CD8-positive, alpha-beta memory T cell (primary cell): ENCODE data around the gene CNPY2. TPM values are rescaled to one million over a fixed set of nuclear protein-coding genes. Genes with fewer than 3 reads are reported as not detected.
"Not testable (repeated sequence)": the region's sequence is repeated elsewhere in the genome, so short reads cannot be mapped to it uniquely, and the experiment has no call there.

Experiments used
- CTCF ChIA-PET: fragments of 350-600 bp; sonication (Branson Sonifier 250); formaldehyde crosslinking; loops from one replicate; lab custom pipeline; 2021; ENCODE audit warnings: antibody characterized with exemption; lab: Charles Lee
- POLR2A ChIA-PET: fragments of 350-600 bp; sonication (Branson Sonifier 250); formaldehyde crosslinking; loops from one replicate; lab custom pipeline; 2021; ENCODE audit warnings: antibody characterized with exemption; lab: Charles Lee
- DNase-seq, 5 donors: peaks; one replicate each; pipeline versions ENCODE4 v3.0.0 to v3.0.0-alpha.2; 2020 to 2022; ENCODE audit warnings: mixed read lengths in 1 of 5
- H3K27ac ChIP-seq: one replicate; pipeline ENCODE4 v1.7.0; 2013; ENCODE audit warnings: low read depth, mild to moderate bottlenecking, low read length, moderate library complexity
- H3K27me3 ChIP-seq: 2 replicates; pipeline ENCODE4 v1.7.0; 2013; ENCODE audit warnings: low read length, mild to moderate bottlenecking; ENCODE audit not compliant: insufficient read depth, poor library complexity, severe bottlenecking
- H3K36me3 ChIP-seq: 2 replicates; pipeline ENCODE4 v1.7.0; 2013; ENCODE audit warnings: mild to moderate bottlenecking, low read length, moderate library complexity; ENCODE audit not compliant: insufficient read depth
- H3K4me1 ChIP-seq: 2 replicates; pipeline ENCODE4 v1.7.0; 2013; ENCODE audit warnings: mild to moderate bottlenecking, low read length, moderate library complexity; ENCODE audit not compliant: insufficient read depth
- H3K4me3 ChIP-seq: 2 replicates; pipeline ENCODE4 v1.7.0; 2013; ENCODE audit warnings: mild to moderate bottlenecking, low read length
- H3K9me3 ChIP-seq: 2 replicates; pipeline ENCODE4 v1.7.0; 2013; ENCODE audit warnings: mild to moderate bottlenecking, low read length
- H3K27ac Mint-ChIP-seq, 8 donors: one replicate each; pipeline ENCODE4 v1.8.0; 2020 to 2021; ENCODE audit warnings: mixed read lengths in 8 of 8, mild to moderate bottlenecking in 6 of 8, inconsistent platforms in 3 of 8, moderate library complexity in 3 of 8
- H3K27me3 Mint-ChIP-seq, 2 donors: one replicate each; pipeline ENCODE4 v1.8.0; 2020 to 2021; ENCODE audit warnings: mixed read lengths in 2 of 2, mild to moderate bottlenecking in 1 of 2, moderate library complexity in 1 of 2
- H3K36me3 Mint-ChIP-seq, 3 donors: one replicate each; pipeline ENCODE4 v1.8.0; 2020 to 2021; ENCODE audit warnings: mixed read lengths in 3 of 3, inconsistent platforms in 1 of 3, mild to moderate bottlenecking in 1 of 3
- H3K4me1 Mint-ChIP-seq, 3 donors: one replicate each; pipeline ENCODE4 v1.8.0; 2020 to 2021; ENCODE audit warnings: mixed read lengths in 3 of 3, inconsistent platforms in 1 of 3, mild to moderate bottlenecking in 1 of 3
- H3K4me3 Mint-ChIP-seq, 7 donors: one replicate each; pipeline ENCODE4 v1.8.0; 2020 to 2021; ENCODE audit warnings: mixed read lengths in 7 of 7, mild to moderate bottlenecking in 6 of 7, moderate library complexity in 4 of 7, inconsistent platforms in 2 of 7
- H3K9me3 Mint-ChIP-seq, 5 donors: one replicate each; pipeline ENCODE4 v1.8.0; 2020 to 2022; ENCODE audit warnings: mixed read lengths in 5 of 5, mild to moderate bottlenecking in 3 of 5, moderate library complexity in 2 of 5, inconsistent platforms in 1 of 5
- polyA plus RNA-seq: library from polyadenylated mRNA; unstranded; fragments of 300-500 nt; fragmentation: Illumina TruSeq; gene quantifications from one replicate; pipeline ENCODE4 v1.2.3, GENCODE V29; 2021
- total RNA-seq, 2 experiments: library from RNA; stranded (reverse); gene quantifications; one replicate each; pipeline ENCODE4 v1.2.3, GENCODE V29; 2021

The CNPY2 gene
- total and polyA plus RNA-seq, 3 experiments from 2014 or later: 165 to 188 (median 167) TPM

DNA sequence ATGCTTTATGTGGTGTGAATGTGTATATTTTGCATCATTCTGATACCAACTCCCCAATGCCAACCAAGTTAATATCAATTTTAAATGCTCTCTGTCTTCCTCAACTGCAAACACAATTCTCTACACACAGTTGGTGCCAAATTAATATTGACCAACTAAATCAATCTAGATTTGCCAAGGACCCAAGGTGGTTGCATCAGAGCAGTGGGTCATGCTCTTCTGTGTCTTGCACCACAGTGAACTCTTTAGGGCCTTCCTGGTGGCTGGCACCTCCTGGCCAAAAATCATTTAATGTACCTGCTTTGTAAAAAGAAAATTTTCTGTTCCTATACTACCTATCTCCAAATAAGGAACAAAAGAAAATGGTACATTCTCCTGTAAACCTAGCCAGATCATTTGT, 34.9 kb downstream of the CNPY2 start:
- H3K36me3 ChIP-seq: peaks cover 54% of the 10 kb centered on the region
- H3K9me3 Mint-ChIP-seq: no peaks in the 10 kb centered on the region
- H3K4me1 Mint-ChIP-seq: peaks cover 0 to 3% (median 3%) of the 10 kb centered on the region in 3 donors
- H3K4me1 ChIP-seq: no peaks in the 10 kb centered on the region
- no peak overlapping the region for H3K4me3 ChIP-seq
- POLR2A ChIA-PET: interaction anchor here (0.7 kb wide), 1 partner anchor 144 kb away, joined by 10 read pairs; no protein-coding TSS in a partner anchor
- no peak overlapping the region for H3K27ac ChIP-seq
- no peaks in the 10 kb centered on the region for H3K27me3 Mint-ChIP-seq
- H3K4me3 Mint-ChIP-seq: no peak overlapping the region
- H3K9me3 ChIP-seq: no peaks in the 10 kb centered on the region
- no peaks in the 10 kb centered on the region for H3K27me3 ChIP-seq
- CTCF ChIA-PET: interaction anchor here (0.6 kb wide), 1 partner anchor 383 kb away, joined by 3 read pairs; no protein-coding TSS in a partner anchor
- peaks cover 14 to 64% (median 17%) of the 10 kb centered on the region in 3 donors for H3K36me3 Mint-ChIP-seq
- DNase-seq: no peak
- H3K27ac Mint-ChIP-seq: peak overlapping the region in 6 of 8 donors; percentile 40 to 85 (median 54)

DNA sequence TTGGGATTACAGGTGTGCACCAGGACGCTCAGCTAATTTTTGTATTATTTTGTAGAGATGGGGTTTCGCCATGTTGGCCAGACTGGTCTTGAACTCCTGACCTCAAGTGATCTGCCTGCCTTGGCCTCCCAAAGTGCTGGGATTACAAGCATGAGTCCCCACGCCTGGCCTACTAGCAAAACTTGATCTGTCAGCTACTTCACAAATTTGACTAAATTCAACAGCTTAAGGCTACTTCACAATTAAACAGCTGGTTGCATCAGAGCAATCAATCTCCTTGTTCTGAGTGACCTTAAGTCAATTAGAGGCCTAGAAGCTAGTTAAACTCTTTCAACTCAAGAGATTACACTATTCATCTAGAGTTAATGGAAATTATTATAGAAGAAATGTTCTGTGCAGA, 36.9 kb downstream of the CNPY2 start:
- no peak overlapping the region for H3K27ac Mint-ChIP-seq
- peaks cover 0 to 3% (median 3%) of the 10 kb centered on the region in 3 donors for H3K4me1 Mint-ChIP-seq
- ChIA-PET CTCF (interaction anchor here (1.5 to 1.7 kb wide), 2 partner anchors 12 to 185 kb away, joined by 3 to 6 read pairs; partner anchors contain the start of gene COQ10A), POLR2A (no interaction called here)
- no peaks in the 10 kb centered on the region for H3K27me3 Mint-ChIP-seq
- no peaks in the 10 kb centered on the region for H3K4me1 ChIP-seq
- H3K9me3 Mint-ChIP-seq: no peaks in the 10 kb centered on the region
- H3K36me3 ChIP-seq: peaks cover 62% of the 10 kb centered on the region
- H3K36me3 Mint-ChIP-seq: peaks cover 17 to 72% (median 23%) of the 10 kb centered on the region in 3 donors
- H3K9me3 ChIP-seq: no peaks in the 10 kb centered on the region
- DNase-seq: no peak
- H3K4me3 ChIP-seq: no peak overlapping the region
- no peak overlapping the region for H3K27ac ChIP-seq
- no peaks in the 10 kb centered on the region for H3K27me3 ChIP-seq
- H3K4me3 Mint-ChIP-seq: no peak overlapping the region

- H3K4me3 ChIP-seq: no peak overlapping the region
- peaks cover 10 to 83% (median 20%) of the 10 kb centered on the region in 3 donors for H3K36me3 Mint-ChIP-seq
Observed at GRCh38 chr12:56274299-56274698, 41.5 kb downstream of the CNPY2 start.

GRCh38 chr12:56272468-56272867, 43.3 kb downstream of the CNPY2 start:
- CTCF ChIA-PET, H3K9me3 Mint-ChIP-seq, H3K4me1 Mint-ChIP-seq, H3K27me3 Mint-ChIP-seq, H3K27me3 ChIP-seq, DNase-seq, H3K4me3 ChIP-seq, H3K9me3 ChIP-seq, H3K4me3 Mint-ChIP-seq, H3K27ac ChIP-seq, H3K4me1 ChIP-seq, POLR2A ChIA-PET: not testable (repeated sequence)
- peaks cover 7 to 77% (median 21%) of the 10 kb centered on the region in 3 donors for H3K36me3 Mint-ChIP-seq
- H3K36me3 ChIP-seq: peaks cover 28% of the 10 kb centered on the region
- peak overlapping the region in 1 of 8 donors; percentile 13 for H3K27ac Mint-ChIP-seq

More at GRCh38 chr12:56274299-56274698, 41.5 kb downstream of the CNPY2 start:
- Mint-ChIP-seq H3K4me1 (peaks cover 0 to 3% (median 0%) of the 10 kb centered on the region in 3 donors), H3K4me3 (no peak overlapping the region), H3K27me3 (no peaks in the 10 kb centered on the region), H3K27ac (peak overlapping the region in 1 of 8 donors; percentile 84), H3K9me3 (no peaks in the 10 kb centered on the region)
- Histone ChIP-seq H3K9me3 (no peaks in the 10 kb centered on the region), H3K27me3 (no peaks in the 10 kb centered on the region), H3K36me3 (peaks cover 42% of the 10 kb centered on the region), H3K27ac (no peak overlapping the region), H3K4me1 (no peaks in the 10 kb centered on the region)
- ChIA-PET POLR2A (no interaction called here), CTCF (no interaction called here)
- no peak for DNase-seq

DNA sequence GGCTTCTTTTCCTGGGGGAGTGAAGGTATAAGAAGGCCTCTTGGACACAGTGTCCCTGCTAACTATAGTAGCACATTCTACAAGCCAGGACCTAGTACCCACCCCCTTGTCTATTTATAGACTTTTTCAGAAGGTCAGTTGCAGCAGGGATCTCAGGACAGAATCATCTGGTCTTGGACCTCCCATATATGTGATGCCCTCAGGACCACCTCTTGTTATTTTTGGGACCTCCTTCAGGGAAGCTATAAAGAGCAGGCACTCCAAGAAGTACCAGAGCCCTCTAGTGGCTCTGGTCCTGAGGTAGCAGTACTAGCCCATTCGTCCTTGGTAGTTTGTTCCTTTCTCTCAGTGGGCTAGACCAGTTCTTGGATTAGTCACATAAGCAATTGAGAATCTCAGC, 44.8 kb downstream of the CNPY2 start:
- H3K9me3 ChIP-seq: no peaks in the 10 kb centered on the region
- no peak overlapping the region for H3K4me3 ChIP-seq
- Mint-ChIP-seq H3K27ac (peak overlapping the region in 6 of 8 donors; percentile 1 to 78 (median 63)), H3K27me3 (no peaks in the 10 kb centered on the region), H3K4me1 (peaks cover 17 to 18% (median 17%) of the 10 kb centered on the region in 3 donors), H3K36me3 (peaks cover 7 to 73% (median 20%) of the 10 kb centered on the region in 3 donors), H3K4me3 (peak overlapping the region in 1 of 7 donors; percentile 8), H3K9me3 (no peaks in the 10 kb centered on the region)
- DNase-seq: no peak
- peaks cover 28% of the 10 kb centered on the region for H3K36me3 ChIP-seq
- ChIA-PET CTCF (no interaction called here), POLR2A (no interaction called here)
- no peaks in the 10 kb centered on the region for H3K27me3 ChIP-seq
- no peak overlapping the region for H3K27ac ChIP-seq
- peaks cover 12% of the 10 kb centered on the region for H3K4me1 ChIP-seq

DNA sequence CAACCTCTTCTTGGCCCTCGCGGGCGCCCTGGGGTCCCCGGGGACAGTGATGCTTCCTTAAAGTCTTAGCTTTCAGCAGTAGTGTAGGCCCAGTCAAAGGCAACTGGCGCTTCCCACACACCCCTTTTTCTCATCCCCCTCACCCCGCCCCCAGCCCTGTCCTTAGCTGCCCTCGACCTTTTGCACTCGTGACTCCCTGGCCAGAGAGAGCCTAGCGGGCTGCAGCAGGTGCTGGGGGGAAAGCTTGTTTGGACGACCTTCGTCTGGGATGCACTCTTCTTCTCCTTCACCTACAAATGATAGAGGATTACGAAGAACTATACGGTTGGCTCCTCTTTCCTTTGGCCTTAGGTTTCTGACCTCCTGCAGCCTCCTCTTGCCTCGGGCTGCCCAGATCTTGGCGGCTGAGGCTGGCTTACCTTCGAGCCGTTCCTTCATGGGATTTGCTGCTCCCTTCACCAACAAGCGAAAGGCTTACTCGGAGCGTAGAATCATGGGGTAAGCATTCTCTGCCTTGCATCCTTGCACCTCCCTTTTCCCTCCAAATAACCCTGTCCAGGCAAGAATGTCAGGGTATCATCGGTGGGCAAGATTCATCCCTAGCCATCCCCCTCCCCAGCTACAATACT, 48.2 kb downstream of the CNPY2 start:
- H3K4me3 ChIP-seq: peak overlapping the region; percentile 93
- no peaks in the 10 kb centered on the region for H3K9me3 ChIP-seq
- DNase-seq: no peak
- H3K4me1 ChIP-seq: peaks cover 12% of the 10 kb centered on the region
- CTCF ChIA-PET: interaction anchor here (0.6 to 2.8 kb wide), 15 partner anchors 10 to 196 kb away, joined by 3 to 18 read pairs (median 3); partner anchors contain the start of genes ANKRD52, RNF41, STAT2 and ZC3H10
- Mint-ChIP-seq H3K4me3 (peak overlapping the region; percentile 89 to 97 (median 95)), H3K27me3 (no peaks in the 10 kb centered on the region), H3K27ac (peak overlapping the region; percentile 23 to 99 (median 87)), H3K36me3 (peaks cover 0 to 42% (median 2%) of the 10 kb centered on the region in 3 donors), H3K4me1 (peaks cover 18 to 21% (median 19%) of the 10 kb centered on the region in 3 donors), H3K9me3 (no peaks in the 10 kb centered on the region)
- H3K27ac ChIP-seq: peak overlapping the region; percentile 98
- H3K36me3 ChIP-seq: no peaks in the 10 kb centered on the region
- H3K27me3 ChIP-seq: no peaks in the 10 kb centered on the region
- POLR2A ChIA-PET: interaction anchor here (0.8 to 1.7 kb wide), 4 partner anchors 9 to 193 kb away, joined by 3 to 11 read pairs (median 4); partner anchors contain the start of genes ANKRD52, RNF41 and TIMELESS

DNA sequence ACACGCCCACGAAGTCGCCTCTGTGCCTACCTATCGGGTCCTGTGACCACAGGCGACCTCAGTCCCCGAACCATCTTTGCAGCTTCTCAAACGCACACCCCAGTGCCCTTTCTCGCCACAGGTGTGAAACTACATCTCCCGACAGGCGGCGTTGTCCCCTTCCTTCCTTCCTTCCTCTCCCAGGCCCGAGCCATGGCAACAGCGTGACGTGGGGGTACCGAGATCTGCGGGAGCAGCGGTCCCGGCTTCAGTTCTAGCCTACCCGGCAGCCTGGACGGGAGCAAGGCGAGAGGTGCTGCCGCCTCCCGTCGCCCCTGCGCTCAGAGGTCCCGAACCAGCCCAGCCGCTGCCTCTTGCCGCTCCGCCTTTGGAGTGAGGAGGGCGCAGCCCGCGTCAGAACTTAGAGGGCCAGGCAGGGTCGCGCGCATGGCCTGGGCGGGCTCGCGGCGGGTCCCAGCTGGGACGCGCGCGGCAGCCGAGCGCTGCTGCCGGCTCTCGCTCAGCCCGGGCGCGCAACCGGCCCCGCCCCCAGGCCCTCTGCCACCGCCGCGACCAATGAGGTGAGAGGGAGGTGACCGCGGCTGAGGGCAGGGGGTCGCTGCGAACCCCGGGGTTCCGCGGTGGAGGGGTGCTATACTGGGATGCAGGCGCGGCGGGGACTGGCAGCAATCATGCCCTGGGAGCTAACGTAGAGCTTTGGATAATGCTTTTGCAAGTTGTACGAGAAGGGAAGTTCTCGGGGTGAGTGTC, 48.9 kb downstream of the CNPY2 start, which contains the start of gene COQ10A:
Gene COQ10A (plus strand): TSS at position 250 of the 750 bp plus-strand sequence. CDS start 177 bp downstream, at position 427.
- ChIA-PET POLR2A (interaction anchor here (0.5 to 1.7 kb wide), 8 partner anchors 9 to 294 kb away, joined by 3 to 11 read pairs (median 3); partner anchors contain the start of genes ANKRD52, RNF41, SPRYD4 and TIMELESS), CTCF (interaction anchor here (0.6 to 2.8 kb wide), 23 partner anchors 9 to 200 kb away, joined by 3 to 18 read pairs (median 3); partner anchors contain the start of genes ANKRD52, ESYT1, RNF41 and SMARCC2)
- peak; percentile 84 to 93 (median 88) for DNase-seq
- Histone ChIP-seq H3K4me3 (peak within 1 kb of the TSS; percentile 93), H3K27ac (peak within 1 kb of the TSS; percentile 98), H3K4me1 (peaks cover 12% of the 10 kb centered on the region), H3K27me3 (no peaks in the 10 kb centered on the region), H3K36me3 (no peaks in the 10 kb centered on the region), H3K9me3 (no peaks in the 10 kb centered on the region)
- H3K4me3 Mint-ChIP-seq: peak within 1 kb of the TSS; percentile 89 to 97 (median 95)
- no peaks in the 10 kb centered on the region for H3K27me3 Mint-ChIP-seq
- no peaks in the 10 kb centered on the region for H3K9me3 Mint-ChIP-seq
- peaks cover 0 to 35% (median 2%) of the 10 kb centered on the region in 3 donors for H3K36me3 Mint-ChIP-seq
- H3K27ac Mint-ChIP-seq: peak within 1 kb of the TSS; percentile 80 to 99 (median 96)
- peaks cover 18 to 21% (median 21%) of the 10 kb centered on the region in 3 donors for H3K4me1 Mint-ChIP-seq
